ENCODE measurements around the gene PTP4A2.

PTP4A2 gene

DNA sequence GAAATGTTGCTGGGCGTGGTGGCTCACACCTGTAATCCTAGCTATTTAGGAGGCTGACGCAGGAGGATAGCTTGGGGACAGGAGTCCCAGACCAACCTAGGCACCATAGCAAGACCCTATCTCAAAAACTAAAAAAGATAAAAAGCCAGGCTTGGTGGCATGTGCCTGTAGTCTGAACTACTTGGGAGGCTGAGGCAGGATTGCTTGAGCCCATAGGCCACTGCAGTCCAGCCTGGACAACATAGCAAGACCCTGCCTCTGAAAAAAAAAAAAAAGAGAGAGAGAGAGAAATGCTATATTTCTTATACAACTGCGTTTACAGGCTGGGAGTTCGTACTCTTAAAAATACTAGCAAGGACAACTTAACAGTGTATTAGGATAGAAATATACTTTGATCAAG, 76.1 kb downstream of the PTP4A2 start:
- DNase-seq: no peak

- DNase-seq: no peak
These were observed 76.8 kb downstream of the PTP4A2 start for GRCh38 chr1:31861346-31861745.

DNA sequence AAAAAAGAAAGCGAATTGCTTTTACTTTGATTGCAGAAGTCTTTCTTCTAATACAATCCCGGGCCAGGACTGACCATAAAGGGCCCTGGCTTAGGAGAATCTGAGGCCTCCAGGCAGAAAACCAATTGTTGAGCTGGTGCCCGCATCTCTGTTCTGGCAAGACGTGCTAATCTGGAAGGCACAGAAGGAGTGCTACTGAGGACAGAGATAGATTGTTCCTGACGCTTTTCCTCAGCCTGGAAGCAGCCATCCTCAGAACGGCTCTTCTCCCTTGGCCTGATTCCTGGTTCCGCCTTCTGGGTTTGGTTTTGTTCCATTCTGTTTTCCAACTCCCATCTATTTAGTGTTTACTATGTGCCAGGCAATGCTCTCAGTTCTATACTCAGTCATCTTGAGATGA, 77.6 kb downstream of the PTP4A2 start:
- DNase-seq: peak in 22 of 58 donors; percentile 3 to 63 (median 21)

DNA sequence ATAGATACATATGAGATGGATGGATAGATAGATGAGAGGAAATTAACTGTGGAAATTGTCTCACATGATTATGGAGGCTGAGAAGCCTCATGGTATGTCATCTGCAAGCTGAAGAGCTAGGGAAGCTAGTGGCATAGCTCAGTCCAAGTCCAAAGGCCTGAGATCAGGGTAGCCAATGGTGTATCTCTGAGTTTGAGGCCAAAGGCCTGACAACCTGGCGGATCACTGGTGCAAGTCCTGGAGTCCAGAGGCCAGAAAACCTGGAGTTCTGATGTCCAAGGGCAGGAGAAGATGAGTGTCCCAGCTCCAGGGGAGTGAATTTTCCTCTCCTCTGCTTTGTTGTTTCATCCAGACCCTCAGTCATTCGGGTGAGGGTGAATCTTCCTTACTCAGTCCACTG, 78.4 kb downstream of the PTP4A2 start:
- DNase-seq: no peak

DNA sequence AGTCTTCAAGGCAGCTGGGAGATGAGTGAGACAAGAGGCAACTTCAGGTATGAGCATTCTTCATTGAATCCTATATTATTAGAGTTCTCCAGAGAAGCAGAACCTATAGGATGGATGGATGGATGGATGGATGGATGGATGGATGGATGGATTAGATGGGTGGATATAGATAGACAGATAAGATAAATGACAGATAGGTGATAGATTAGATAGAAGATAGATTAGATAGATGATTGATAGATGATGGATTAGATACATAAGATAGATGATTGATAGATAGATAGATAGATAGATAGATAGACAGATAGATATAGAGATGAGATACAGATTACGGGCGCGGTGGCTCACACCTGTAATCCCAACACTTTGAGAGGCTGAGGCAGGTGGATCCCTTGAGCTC, 79.1 kb downstream of the PTP4A2 start:
- no peak for DNase-seq

DNA sequence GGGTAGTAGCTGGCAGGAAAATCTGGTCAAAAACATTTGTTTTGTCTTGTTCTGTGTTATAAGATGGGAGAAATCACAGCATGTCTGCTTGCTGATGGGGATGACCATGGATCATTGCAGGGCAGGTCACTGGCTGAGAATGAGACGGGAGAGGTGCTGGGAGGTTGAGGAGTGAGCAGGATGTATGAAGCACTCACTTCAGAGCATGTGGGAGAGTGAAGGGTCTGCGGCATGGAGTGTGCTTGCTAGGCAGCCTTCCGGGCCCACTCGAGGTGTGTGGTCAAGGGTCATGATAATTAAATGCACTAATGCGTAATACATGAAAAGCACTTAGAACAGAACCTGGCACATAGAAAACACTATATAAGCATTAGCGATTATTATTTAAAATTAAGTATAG, 80.3 kb downstream of the PTP4A2 start:
- DNase-seq: no peak
